HuH-7.5 (cell line): Measurements from ENCODE around the gene CUL1.

Experiments used
- DNase-seq: peaks from one replicate; pipeline ENCODE4 v3.0.0; 2011; ENCODE audit warnings: low spot score

Gene CUL1

GRCh38 chr7:148761499-148762278 is 63.0 kb downstream of the CUL1 start:
- DNase-seq = no peak

- no peak for DNase-seq
These were observed 64.9 kb downstream of the CUL1 start for GRCh38 chr7:148763622-148764021.

GRCh38 chr7:148770004-148770403 is 71.3 kb downstream of the CUL1 start:
- DNase-seq = no peak

- no peak for DNase-seq
These were observed 73.8 kb downstream of the CUL1 start for GRCh38 chr7:148772297-148773089.

GRCh38 chr7:148773334-148773733 is 74.6 kb downstream of the CUL1 start:
- DNase-seq = no peak

GRCh38 chr7:148774471-148774870 is 75.8 kb downstream of the CUL1 start:
- no peak for DNase-seq

GRCh38 chr7:148782757-148783456 is 84.2 kb downstream of the CUL1 start:
- no peak for DNase-seq

GRCh38 chr7:148783801-148784527 is 85.3 kb downstream of the CUL1 start:
- no peak for DNase-seq

- no peak for DNase-seq
These were observed 89.0 kb downstream of the CUL1 start for GRCh38 chr7:148787571-148788295.

- DNase-seq = no peak
These were observed 90.5 kb downstream of the CUL1 start for GRCh38 chr7:148789220-148789619.

- no peak for DNase-seq
These were observed 91.5 kb downstream of the CUL1 start for GRCh38 chr7:148790131-148790726.

- no peak for DNase-seq
These were observed 92.1 kb downstream of the CUL1 start for GRCh38 chr7:148790850-148791249.

GRCh38 chr7:148791546-148791945 is 92.8 kb downstream of the CUL1 start:
- DNase-seq = no peak

- no peak for DNase-seq
These were observed 94.9 kb downstream of the CUL1 start for GRCh38 chr7:148793590-148793989.

GRCh38 chr7:148794476-148794875 is 95.8 kb downstream of the CUL1 start:
- DNase-seq = no peak

GRCh38 chr7:148796841-148797240 is 98.1 kb downstream of the CUL1 start:
- DNase-seq = no peak

- DNase-seq = no peak
These were observed 101.3 kb downstream of the CUL1 start for GRCh38 chr7:148799893-148800555.

GRCh38 chr7:148800677-148801076 is 102.0 kb downstream of the CUL1 start:
- DNase-seq = no peak

- DNase-seq = no peak
These were observed 103.4 kb downstream of the CUL1 start for GRCh38 chr7:148802101-148802493.

- DNase-seq = no peak
These were observed 104.4 kb downstream of the CUL1 start for GRCh38 chr7:148803094-148803493.
